Hepatocyte (in vitro differentiated cells): ENCODE data around the gene AGBL1. TPM values are rescaled to one million over a fixed set of nuclear protein-coding genes. Genes with fewer than 3 reads are reported as not detected.

Source experiments
- DNase-seq: peaks from one replicate; pipeline ENCODE4 v3.0.0-alpha.2; 2016; ENCODE audit warnings: low spot score
- H2AFZ ChIP-seq: fragments of 200-600 bp; sonication (generic); 2 replicates; pipeline ENCODE4 v1.6.0; 2016; ENCODE audit warnings: antibody characterized with exemption, mild to moderate bottlenecking
- H3K27ac ChIP-seq: fragments of 200-600 bp; sonication (generic); 2 replicates; pipeline ENCODE4 v1.5.1; 2016; ENCODE audit warnings: mild to moderate bottlenecking
- H3K27me3 ChIP-seq: fragments of 200-600 bp; sonication (generic); 2 replicates; pipeline ENCODE4 v1.6.1; 2016
- H3K36me3 ChIP-seq: fragments of 200-600 bp; sonication (generic); replicated peaks from 2 replicates; pipeline ENCODE4 v1.5.1; 2016; ENCODE audit warnings: low read depth; ENCODE audit not compliant: insufficient read depth
- H3K4me1 ChIP-seq: fragments of 200-600 bp; sonication (generic); 2 replicates; pipeline ENCODE4 v1.5.1; 2016; ENCODE audit warnings: mild to moderate bottlenecking, moderate library complexity; ENCODE audit not compliant: insufficient read depth
- H3K4me2 ChIP-seq: fragments of 200-600 bp; sonication (generic); 2 replicates; pipeline ENCODE4 v1.6.0; 2016
- H3K4me3 ChIP-seq: fragments of 200-600 bp; sonication (generic); 2 replicates; pipeline ENCODE4 v1.5.1; 2016; ENCODE audit warnings: mild to moderate bottlenecking
- H3K79me2 ChIP-seq: fragments of 200-600 bp; sonication (generic); 2 replicates; pipeline ENCODE4 v1.6.0; 2017; ENCODE audit warnings: mild to moderate bottlenecking
- H3K9me2 ChIP-seq: fragments of 200-600 bp; sonication (generic); replicated peaks from 2 replicates; pipeline ENCODE4 v1.6.0; 2017; ENCODE audit warnings: mild to moderate bottlenecking; ENCODE audit not compliant: insufficient read depth
- H3K9me3 ChIP-seq: fragments of 200-600 bp; sonication (generic); 2 replicates; pipeline ENCODE4 v1.5.1; 2016; ENCODE audit warnings: low read depth, mild to moderate bottlenecking
- H4K20me1 ChIP-seq: fragments of 200-600 bp; sonication (generic); 2 replicates; pipeline ENCODE4 v1.6.0; 2016; ENCODE audit warnings: mild to moderate bottlenecking; ENCODE audit not compliant: insufficient read depth, poor library complexity, severe bottlenecking
- EZH2 ChIP-seq: fragments of 200-600 bp; sonication (generic); IDR thresholded peaks from 2 replicates; pipeline ENCODE4 v1.6.1; 2016; ENCODE audit warnings: antibody characterized with exemption, mild to moderate bottlenecking, borderline replicate concordance
- EZH2phosphoT487 ChIP-seq: fragments of 200-600 bp; sonication (generic); IDR thresholded peaks from one replicate; pipeline ENCODE4 v1.6.1; 2018; ENCODE audit warnings: antibody characterized with exemption, mild to moderate bottlenecking, low read depth, moderate library complexity; ENCODE audit not compliant: unreplicated experiment, severe bottlenecking
- WGBS: methylation state at CpG from one replicate; pipeline ENCODE4 v1.1.6; 2016; ENCODE audit warnings: low lambda C conversion rate; ENCODE audit errors: missing lambda C conversion rate; 5-methylcytosine and 5-hydroxymethylcytosine counted together
- polyA plus RNA-seq: library from polyadenylated mRNA; unstranded; fragments of >200 nt; fragmentation: Nextera tagmentation; extraction: Ambion mirVana; gene quantifications from 2 replicates; pipeline ENCODE4 v1.2.1, GENCODE V29; 2016
- total RNA-seq: library from RNA; depleted of rRNA; stranded (reverse); fragments of >200 nt; gene quantifications from 2 replicates; pipeline ENCODE4 v1.2.3, GENCODE V29; 2014
- TF ChIP-seq, protein P1 (sequence below): fragments of 200-600 bp; sonication (generic); IDR thresholded peaks from 2 replicates; pipeline ENCODE4 v1.5.1; 2016; ENCODE audit warnings: antibody characterized with exemption, mild to moderate bottlenecking; ENCODE audit not compliant: poor library complexity

Gene AGBL1
- total and polyA plus RNA-seq, 2 experiments from 2014 or later: not detected

DNA sequence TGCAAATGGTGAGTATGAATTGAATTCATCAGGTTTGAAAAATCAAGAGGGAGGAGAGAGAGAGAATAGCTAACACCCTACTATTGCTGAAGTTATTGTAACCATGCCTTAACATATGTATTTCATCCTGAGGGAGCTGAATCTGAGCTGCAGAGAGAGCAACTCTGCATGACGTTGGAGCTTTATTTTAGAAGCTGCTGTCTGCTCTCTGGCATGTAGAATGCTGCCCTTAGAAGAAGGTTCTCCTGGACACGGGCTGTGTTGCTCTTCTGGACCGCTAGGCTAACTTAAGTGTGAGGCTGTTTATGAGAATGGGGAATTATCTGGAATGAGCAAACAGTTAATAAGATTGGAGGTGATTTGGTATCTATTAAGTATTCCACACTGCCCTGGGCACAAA lies 814.6 kb downstream of the AGBL1 start:
- Histone ChIP-seq H3K27ac (no peak overlapping the region), H3K9me3 (no peaks in the 10 kb centered on the region), H3K79me2 (no peaks in the 10 kb centered on the region), H3K27me3 (peaks cover 10% of the 10 kb centered on the region), H3K4me1 (peaks cover 6% of the 10 kb centered on the region), H2AFZ (no peak overlapping the region), H4K20me1 (no peaks in the 10 kb centered on the region), H3K9me2 (no peaks in the 10 kb centered on the region), H3K4me3 (no peak overlapping the region), H3K4me2 (no peak overlapping the region), H3K36me3 (no peaks in the 10 kb centered on the region)
- TF ChIP-seq EZH2: no peak
- TF ChIP-seq EZH2phosphoT487: no peak
- TF ChIP-seq, protein P1, sequence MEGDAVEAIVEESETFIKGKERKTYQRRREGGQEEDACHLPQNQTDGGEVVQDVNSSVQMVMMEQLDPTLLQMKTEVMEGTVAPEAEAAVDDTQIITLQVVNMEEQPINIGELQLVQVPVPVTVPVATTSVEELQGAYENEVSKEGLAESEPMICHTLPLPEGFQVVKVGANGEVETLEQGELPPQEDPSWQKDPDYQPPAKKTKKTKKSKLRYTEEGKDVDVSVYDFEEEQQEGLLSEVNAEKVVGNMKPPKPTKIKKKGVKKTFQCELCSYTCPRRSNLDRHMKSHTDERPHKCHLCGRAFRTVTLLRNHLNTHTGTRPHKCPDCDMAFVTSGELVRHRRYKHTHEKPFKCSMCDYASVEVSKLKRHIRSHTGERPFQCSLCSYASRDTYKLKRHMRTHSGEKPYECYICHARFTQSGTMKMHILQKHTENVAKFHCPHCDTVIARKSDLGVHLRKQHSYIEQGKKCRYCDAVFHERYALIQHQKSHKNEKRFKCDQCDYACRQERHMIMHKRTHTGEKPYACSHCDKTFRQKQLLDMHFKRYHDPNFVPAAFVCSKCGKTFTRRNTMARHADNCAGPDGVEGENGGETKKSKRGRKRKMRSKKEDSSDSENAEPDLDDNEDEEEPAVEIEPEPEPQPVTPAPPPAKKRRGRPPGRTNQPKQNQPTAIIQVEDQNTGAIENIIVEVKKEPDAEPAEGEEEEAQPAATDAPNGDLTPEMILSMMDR: no peak
- DNase-seq: no peak
- 67% methylated on average over 3 of the region's 3 CpGs for WGBS

DNA sequence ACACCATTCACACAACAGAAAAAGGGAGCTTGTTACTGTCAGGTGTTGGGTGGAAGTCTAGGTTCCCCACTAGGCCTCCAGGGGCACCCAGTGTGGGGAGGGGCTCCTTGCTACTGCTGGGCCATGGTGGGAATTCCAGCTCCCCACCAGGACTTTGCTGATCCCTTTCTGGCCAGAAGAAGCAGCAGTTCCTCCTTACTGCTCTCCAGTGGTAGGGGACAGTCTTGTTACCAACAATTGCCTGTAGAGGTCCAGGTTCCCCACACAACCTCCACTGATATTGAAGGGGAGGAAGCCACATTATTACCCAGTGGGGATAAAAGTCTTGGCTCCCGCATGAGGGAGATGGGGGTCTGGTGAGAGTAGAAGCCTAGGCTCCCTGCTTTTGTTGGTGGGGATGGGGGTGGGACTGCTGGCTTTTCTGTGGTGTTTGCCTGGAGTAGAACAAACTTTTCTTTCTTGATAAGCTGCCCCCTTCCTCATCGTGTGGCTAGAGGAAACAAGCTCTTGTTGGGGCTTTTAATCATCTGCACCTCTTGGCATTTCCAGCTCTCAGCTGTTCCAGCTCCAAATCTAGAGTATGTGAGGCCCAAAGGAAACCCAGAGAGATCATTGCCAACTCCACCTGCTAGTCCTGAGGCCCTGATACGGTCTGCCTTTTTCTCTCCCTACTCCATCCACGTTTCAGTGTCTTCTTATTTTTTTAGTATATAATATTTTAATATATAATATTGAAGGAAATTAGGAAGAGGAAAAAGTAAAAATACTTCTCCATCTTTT lies 824.2 kb downstream of the AGBL1 start:
- no peak overlapping the region for H2AFZ ChIP-seq
- TF ChIP-seq EZH2phosphoT487: no peak
- no peak for TF ChIP-seq EZH2
- TF ChIP-seq, protein P1: no peak
- H3K4me1 ChIP-seq: no peaks in the 10 kb centered on the region
- no peak for DNase-seq
- H3K27me3 ChIP-seq: no peaks in the 10 kb centered on the region
- H3K9me3 ChIP-seq: no peaks in the 10 kb centered on the region
- H3K36me3 ChIP-seq: no peaks in the 10 kb centered on the region
- 90% methylated on average over 4 of the region's 4 CpGs for WGBS
- no peaks in the 10 kb centered on the region for H3K9me2 ChIP-seq
- no peak overlapping the region for H3K27ac ChIP-seq
- no peak overlapping the region for H3K4me2 ChIP-seq
- no peaks in the 10 kb centered on the region for H3K79me2 ChIP-seq
- H3K4me3 ChIP-seq: no peak overlapping the region
- H4K20me1 ChIP-seq: no peaks in the 10 kb centered on the region

DNA sequence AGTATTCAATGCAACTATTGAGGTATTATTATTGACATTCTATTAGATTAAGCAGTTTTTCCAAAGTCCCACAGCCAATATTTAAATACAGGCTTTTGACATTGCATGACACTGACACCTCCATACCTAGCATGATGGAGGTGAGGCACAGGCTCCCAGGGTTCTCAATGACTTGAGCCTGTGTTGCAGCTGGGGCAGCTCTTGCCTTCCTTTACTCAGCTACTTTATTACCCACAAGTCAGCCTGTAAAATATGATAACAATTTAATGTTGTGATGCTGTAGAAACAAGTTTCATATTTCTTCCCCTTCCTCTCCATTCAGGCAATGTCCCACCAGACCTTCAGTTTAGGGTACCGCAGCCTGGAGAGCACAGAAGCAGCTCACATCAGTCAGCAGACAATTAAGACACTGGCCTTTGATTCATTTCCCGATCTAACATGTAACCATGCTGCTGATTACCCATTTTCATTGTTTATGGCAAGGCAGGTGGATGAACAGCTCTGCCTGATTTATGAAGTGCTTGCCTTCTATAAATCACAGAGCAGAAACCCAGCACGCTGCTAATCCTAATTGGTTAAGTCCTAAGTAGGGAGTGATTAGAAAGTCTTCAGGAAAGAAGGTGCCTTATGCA lies 826.1 kb downstream of the AGBL1 start:
- WGBS: 60% methylated on average over 3 of the region's 3 CpGs

More for the DNA sequence above, 826.1 kb downstream of the AGBL1 start:
- TF ChIP-seq EZH2 (no peak), EZH2phosphoT487 (no peak)
- TF ChIP-seq, protein P1: no peak
- Histone ChIP-seq H4K20me1 (no peaks in the 10 kb centered on the region), H3K4me1 (no peaks in the 10 kb centered on the region), H3K79me2 (no peaks in the 10 kb centered on the region), H3K27ac (no peak overlapping the region), H3K9me3 (no peaks in the 10 kb centered on the region), H3K9me2 (no peaks in the 10 kb centered on the region), H3K4me3 (no peak overlapping the region), H2AFZ (no peak overlapping the region), H3K27me3 (no peaks in the 10 kb centered on the region), H3K4me2 (no peak overlapping the region), H3K36me3 (no peaks in the 10 kb centered on the region)
- DNase-seq: no peak
